Esophagus muscularis mucosa (tissue), 3 donors: Measurements from ENCODE around the gene ZNF619.

ENCODE experiments used
- POLR2A ChIP-seq: fragments of 450-650 bp; IDR thresholded peaks from one replicate; pipeline ENCODE4 v1.6.1; 2017; ENCODE audit warnings: antibody characterized with exemption, moderate library complexity, mild to moderate bottlenecking, low read depth
- TF ChIP-seq, protein P1 (sequence below), 3 experiments: fragments of 200-600 bp in 2 of 3; fragments of 450-650 bp in 1 of 3; sonication (generic) in 2 of 3; IDR thresholded peaks; one replicate each; pipeline ENCODE4 v1.5.1; 2017 to 2019; ENCODE audit warnings: antibody characterized with exemption in 3 of 3, mild to moderate bottlenecking in 2 of 3, moderate library complexity in 1 of 3

DNA sequence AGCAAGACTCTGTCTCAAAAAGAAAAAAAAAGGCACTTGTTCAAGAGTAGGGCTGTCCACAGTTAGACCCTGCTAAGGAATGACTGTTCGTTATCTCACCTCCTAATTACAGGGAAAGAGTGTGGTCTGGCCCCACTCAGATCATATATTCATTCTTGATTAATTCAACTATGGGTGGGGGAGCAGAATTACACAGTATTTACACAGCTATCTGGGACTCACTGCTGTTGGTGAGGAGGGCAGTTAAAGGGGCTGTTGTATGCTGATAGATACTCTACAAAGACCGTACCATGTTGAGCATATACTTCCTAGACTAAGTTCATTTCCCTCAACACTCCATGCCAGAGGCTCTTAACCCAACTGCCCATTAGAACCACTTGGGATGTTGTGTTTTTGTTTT lies 25.1 kb downstream of the ZNF619 start:
- TF ChIP-seq, protein P1, sequence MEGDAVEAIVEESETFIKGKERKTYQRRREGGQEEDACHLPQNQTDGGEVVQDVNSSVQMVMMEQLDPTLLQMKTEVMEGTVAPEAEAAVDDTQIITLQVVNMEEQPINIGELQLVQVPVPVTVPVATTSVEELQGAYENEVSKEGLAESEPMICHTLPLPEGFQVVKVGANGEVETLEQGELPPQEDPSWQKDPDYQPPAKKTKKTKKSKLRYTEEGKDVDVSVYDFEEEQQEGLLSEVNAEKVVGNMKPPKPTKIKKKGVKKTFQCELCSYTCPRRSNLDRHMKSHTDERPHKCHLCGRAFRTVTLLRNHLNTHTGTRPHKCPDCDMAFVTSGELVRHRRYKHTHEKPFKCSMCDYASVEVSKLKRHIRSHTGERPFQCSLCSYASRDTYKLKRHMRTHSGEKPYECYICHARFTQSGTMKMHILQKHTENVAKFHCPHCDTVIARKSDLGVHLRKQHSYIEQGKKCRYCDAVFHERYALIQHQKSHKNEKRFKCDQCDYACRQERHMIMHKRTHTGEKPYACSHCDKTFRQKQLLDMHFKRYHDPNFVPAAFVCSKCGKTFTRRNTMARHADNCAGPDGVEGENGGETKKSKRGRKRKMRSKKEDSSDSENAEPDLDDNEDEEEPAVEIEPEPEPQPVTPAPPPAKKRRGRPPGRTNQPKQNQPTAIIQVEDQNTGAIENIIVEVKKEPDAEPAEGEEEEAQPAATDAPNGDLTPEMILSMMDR (IDR thresholded peaks at IDR 0.05) = no peak
- TF ChIP-seq POLR2A = no peak
